HepG2 (cell line): Measurements from ENCODE around the gene SLC12A3. TPM values are rescaled to one million over a fixed set of nuclear protein-coding genes. Genes with fewer than 3 reads are reported as not detected.
A peak's percentile ranks its signal among the peaks of the same experiment; 100 is the strongest.

ENCODE experiments used
- ATAC-seq: fragments of 200-7000 bp; cut with Tn5 transposase; 3 replicates; pipeline ENCODE4 v1.9.1; 2020; ENCODE audit warnings: mild to moderate bottlenecking, moderate library complexity
- Bru-seq: library from RNA; stranded (reverse); fragments of 400-500 nt; gene quantifications from one replicate; lab custom pipeline; 2021; lab: Mats Ljungman, UMichigan
- BruChase-seq, 2 experiments: library from RNA; stranded (reverse); fragments of 400-500 nt; gene quantifications; one replicate each; lab custom pipeline; 2021; lab: Mats Ljungman, UMichigan
- BruUV-seq: library from RNA; stranded (reverse); fragments of 400-500 nt; replicated peaks from 2 replicates; lab custom pipeline; 2021; lab: Mats Ljungman, UMichigan
- CTCF ChIA-PET: fragments of 300-600 bp; formaldehyde crosslinking; extraction: SDS; loops from one replicate; lab custom pipeline; 2021; ENCODE audit warnings: low total read pairs, inconsistent platforms, low intra/inter-chr PET ratio; lab: Yijun Ruan, JAX
- POLR2A ChIA-PET: fragments of 350-600 bp; sonication (Branson Sonifier 250); formaldehyde crosslinking; loops from one replicate; lab custom pipeline; 2020; ENCODE audit warnings: antibody characterized with exemption, inconsistent platforms; lab: Yijun Ruan, JAX
- DNase-seq: peaks from one replicate; pipeline ENCODE4 v3.0.0-alpha.2; 2015; ENCODE audit warnings: low spot score
- FAIRE-seq: peaks from 3 replicates; lab custom pipeline; 2011; peaks lifted over from hg19 to GRCh38; lab: Jason Lieb, UNC
- H2AFZ ChIP-seq: one replicate; pipeline ENCODE4 v1.6.1; 2011; ENCODE audit warnings: low read length, inconsistent platforms
- H3K27ac ChIP-seq: fragments of 300-600 bp; 3 replicates; pipeline ENCODE4 v1.8.0; 2011; ENCODE audit warnings: mixed run types, mild to moderate bottlenecking, mixed read lengths, low read length, inconsistent platforms; ENCODE audit not compliant: insufficient read depth; ENCODE audit errors: extremely low read length
- H3K27me3 ChIP-seq, 2 experiments: fragments of 200-600 bp in 1 of 2; 2 replicates in 1 of 2; 3 replicates in 1 of 2; pipeline versions ENCODE4 v1.6.0 to v1.8.0; 2011; ENCODE audit warnings: low read length in 2 of 2, mild to moderate bottlenecking in 2 of 2, moderate library complexity in 2 of 2, inconsistent platforms in 1 of 2; ENCODE audit not compliant: insufficient read depth in 2 of 2, control insufficient read depth in 1 of 2
- H3K36me3 ChIP-seq, 2 experiments: fragments of 200-600 bp in 1 of 2; replicated peaks in 1 of 2; 2 replicates in 1 of 2; 3 replicates in 1 of 2; pipeline versions ENCODE4 v1.5.1 to v1.8.0; 2011; ENCODE audit warnings: low read length in 2 of 2, inconsistent platforms in 1 of 2; ENCODE audit not compliant: insufficient read depth in 2 of 2, control insufficient read depth in 1 of 2
- H3K4me1 ChIP-seq: 2 replicates; pipeline ENCODE4 v1.5.1; 2012; ENCODE audit warnings: low read length, inconsistent platforms; ENCODE audit not compliant: insufficient read depth
- H3K4me2 ChIP-seq: 2 replicates; pipeline ENCODE4 v1.6.0; 2011; ENCODE audit warnings: low read depth, low read length, inconsistent platforms
- H3K4me3 ChIP-seq, 3 experiments: fragments of 200-600 bp in 1 of 3; sonication (generic), shearing (Covaris generic) in 1 of 3; replicated peaks in 1 of 3; 2 replicates each; pipeline ENCODE4 v1.5.1; 2011 to 2016; ENCODE audit warnings: low read length in 3 of 3, inconsistent platforms in 2 of 3, low read depth in 2 of 3, mild to moderate bottlenecking in 2 of 3, control low read depth in 1 of 3, mixed read lengths in 1 of 3; ENCODE audit not compliant: insufficient read depth in 1 of 3
- H3K79me2 ChIP-seq: one replicate; pipeline ENCODE4 v1.6.1; 2011; ENCODE audit warnings: low read length, inconsistent platforms; ENCODE audit not compliant: insufficient read depth
- H3K9ac ChIP-seq: 2 replicates; pipeline ENCODE4 v1.6.0; 2011; ENCODE audit warnings: mild to moderate bottlenecking, low read depth, low read length, inconsistent platforms; ENCODE audit not compliant: insufficient read depth
- H3K9me3 ChIP-seq: 2 replicates; pipeline ENCODE4 v1.5.1; 2012; ENCODE audit warnings: mild to moderate bottlenecking, low read length
- H4K20me1 ChIP-seq: 2 replicates; pipeline ENCODE4 v1.6.0; 2011; ENCODE audit warnings: inconsistent platforms, mild to moderate bottlenecking, low read length, moderate library complexity; ENCODE audit not compliant: insufficient read depth
- NFIC ChIP-seq: IDR thresholded peaks from 2 replicates; pipeline ENCODE4 v1.6.1; 2012; ENCODE audit warnings: mild to moderate bottlenecking, low read length, inconsistent platforms
- SRSF9 ChIP-seq: fragments of 200-400 bp; formaldehyde crosslinking; IDR thresholded peaks from 2 replicates; pipeline ENCODE4 v1.6.1; 2018; ENCODE audit warnings: borderline replicate concordance, mild to moderate bottlenecking, low read depth, low read length; ENCODE audit not compliant: insufficient read depth, poor library complexity, severe bottlenecking
- ZNF280B ChIP-seq: sonication (generic); formaldehyde crosslinking; IDR thresholded peaks from 2 replicates; pipeline ENCODE4 v1.5.0; 2020; ENCODE audit warnings: missing genetic modification reagents, mild to moderate bottlenecking, borderline replicate concordance
- ZNF646 ChIP-seq: sonication (generic); formaldehyde crosslinking; IDR thresholded peaks from 2 replicates; pipeline ENCODE4 v1.9.0; 2021; ENCODE audit warnings: mild to moderate bottlenecking, missing genetic modification reagents
- ZNF687 ChIP-seq: sonication (generic); formaldehyde crosslinking; IDR thresholded peaks from 2 replicates; pipeline ENCODE4 v1.5.1; 2020; ENCODE audit warnings: mild to moderate bottlenecking, missing genetic modification reagents, moderate library complexity
- WGBS: methylation state at CpG from one replicate; pipeline ENCODE4 v1.1.6; 2017; ENCODE audit warnings: low lambda C conversion rate; 5-methylcytosine and 5-hydroxymethylcytosine counted together
- in situ Hi-C: cut with HindIII; loops from 2 replicates; pipeline ENCODE4 v1.10.0; 2017; ENCODE audit warnings: low pct_unique_long_range_greater_than_20kb; ENCODE audit not compliant: extremely low pct_ligation_motif_present
- intact Hi-C: fragments of 100-400 bp; cut with micrococcal nuclease; formaldehyde crosslinking; loops from one replicate; pipeline ENCODE4 v1.10.0; 2022; ENCODE audit not compliant: unreplicated experiment
- long read RNA-seq, 2 experiments: library from RNA in 1 of 2; library from polyadenylated mRNA in 1 of 2; stranded (forward) in 1 of 2; unstranded in 1 of 2; transcript quantifications; one replicate each; pipeline ENCODE4 v2.0.0, GENCODE V29; 2019 to 2022
- polyA minus RNA-seq, 3 experiments: library from RNA; depleted of rRNA, polyadenylated mRNA; stranded (reverse); fragments of >200 nt; gene quantifications; 2 replicates each; pipeline ENCODE4 v1.2.3, GENCODE V29; 2011; ENCODE audit warnings: low replicate concordance in 1 of 3
- polyA plus RNA-seq, 8 experiments: library from polyadenylated mRNA; depleted of rRNA in 3 of 8; stranded (reverse) in 7 of 8; unstranded in 1 of 8; fragments of >200 nt; fragmentation: Illumina TruSeq in 4 of 8; extraction: Trizol in 4 of 8; gene quantifications; 2 replicates each; pipeline versions ENCODE4 v1.2.1 to v1.2.3, GENCODE V29; 2011 to 2016; ENCODE audit warnings: low read depth in 4 of 8, missing spikeins in 1 of 8, mixed read lengths in 1 of 8; ENCODE audit not compliant: insufficient read depth in 1 of 8
- total RNA-seq, 5 experiments: library from RNA; depleted of rRNA; stranded (reverse); fragments of >200 nt; fragmentation: Illumina TruSeq; extraction: Trizol; gene quantifications; 2 replicates each; pipeline ENCODE4 v1.2.3, GENCODE V29; 2016; ENCODE audit warnings: low read depth in 1 of 5

The SLC12A3 gene
- total RNA-seq (2016; rRNA removed; fragmentation: Illumina TruSeq; extraction: Trizol): not detected in 2 replicates
- 0.35 TPM in 1 of 2 replicates, not detected in the other for total RNA-seq (2016; cell fraction: cytosol; rRNA removed; fragmentation: Illumina TruSeq; extraction: Trizol; ENCODE audit: low read depth)
- not detected in 2 replicates for total RNA-seq (2016; cell fraction: insoluble cytoplasmic fraction; rRNA removed; fragmentation: Illumina TruSeq; extraction: Trizol)
- total RNA-seq (2016; cell fraction: membrane; rRNA removed; fragmentation: Illumina TruSeq; extraction: Trizol): 0.07 and 0.40 TPM in 2 replicates
- total RNA-seq (2016; cell fraction: nucleus; rRNA removed; fragmentation: Illumina TruSeq; extraction: Trizol): not detected in 2 replicates
- 5.1 and 6.2 TPM in 2 replicates for polyA plus RNA-seq (2011; rRNA removed)
- polyA plus RNA-seq (2011; cell fraction: cytosol; rRNA removed): 1.6 and 1.7 TPM in 2 replicates
- 21.0 and 30.1 TPM in 2 replicates for polyA plus RNA-seq (2011; cell fraction: nucleus; rRNA removed)
- polyA plus RNA-seq (2012): 1.9 and 3.9 TPM in 2 replicates
- polyA plus RNA-seq (2016; cell fraction: cytosol; fragmentation: Illumina TruSeq; extraction: Trizol; ENCODE audit: low read depth): not detected in 2 replicates
- polyA plus RNA-seq (2016; cell fraction: insoluble cytoplasmic fraction; fragmentation: Illumina TruSeq; extraction: Trizol; ENCODE audit: low read depth): not detected in 2 replicates
- not detected in 2 replicates for polyA plus RNA-seq (2016; cell fraction: membrane; fragmentation: Illumina TruSeq; extraction: Trizol; ENCODE audit: low read depth)
- polyA plus RNA-seq (2016; cell fraction: nucleus; fragmentation: Illumina TruSeq; extraction: Trizol; ENCODE audit: insufficient read depth, low read depth): not detected in 2 replicates
- polyA minus RNA-seq (2011; rRNA and poly(A)+ RNA removed; ENCODE audit: low replicate concordance): 8.9 and 232 TPM in 2 replicates
- polyA minus RNA-seq (2011; cell fraction: cytosol; rRNA and poly(A)+ RNA removed): 2.2 and 2.3 TPM in 2 replicates
- 7.0 and 7.5 TPM in 2 replicates for polyA minus RNA-seq (2011; cell fraction: nucleus; rRNA and poly(A)+ RNA removed)
- Bru-seq, nascent RNA: percentile 4 among the genes with signal in this experiment
- BruChase-seq, experiment 1, labeled RNA remaining after a 6-hour chase: percentile 5 among the genes with signal in this experiment
- BruChase-seq, experiment 2, labeled RNA remaining after a 2-hour chase: percentile 8 among the genes with signal in this experiment
- long read RNA-seq, experiment 1: 0 reads
- long read RNA-seq, experiment 2: 0 reads

GRCh38 chr16:56864960-56865359 is at the start of gene SLC12A3:
Gene SLC12A3 (plus strand): TSS chr16:56865207. CDS start chr16:56865236, 29 bp downstream.
- Histone ChIP-seq H3K4me2 (no peak within 1 kb of the TSS), H3K4me1 (peaks cover 78% of the 10 kb centered on the region), H2AFZ (no peak within 1 kb of the TSS), H3K27me3 (no peaks in the 10 kb centered on the region), H3K4me3 (no peak within 1 kb of the TSS; a peak in 1 of 6 replicates), H3K27ac (no peak within 1 kb of the TSS), H3K36me3 (no peaks in the 10 kb centered on the region), H3K79me2 (no peaks in the 10 kb centered on the region), H4K20me1 (no peaks in the 10 kb centered on the region), H3K9ac (no peak within 1 kb of the TSS), H3K9me3 (no peaks in the 10 kb centered on the region)
- ChIA-PET POLR2A (interaction anchor here (1.1 kb wide), 1 partner anchor 68 kb away, joined by 4 read pairs; no protein-coding TSS in a partner anchor), CTCF (no interaction called here)
- no peak for DNase-seq
- no peak for ATAC-seq
- WGBS: 74% methylated on average over 12 of the region's 12 CpGs
- no TSS peak for BruUV-seq
- in situ Hi-C loops: loop anchor here (5.0 kb wide), 2 partner anchors 73 to 87 kb away; no protein-coding TSS in a partner anchor
- intact Hi-C loops: loop anchor here (5.0 to 10.0 kb wide), 2 partner anchors 193 to 260 kb away; partner anchors contain the start of gene MT2A
- no peak for FAIRE-seq
- TF ChIP-seq ZNF687 (CRISPR knock-in tag): peak; percentile 37; the same call in 1 of the 2 replicates
- TF ChIP-seq SRSF9: no peak
- no peak for TF ChIP-seq NFIC
- TF ChIP-seq ZNF646 (CRISPR knock-in tag): no peak
- TF ChIP-seq ZNF280B: no peak
